GM12878 (cell line): ENCODE results near the gene PIAS1. TPM values are rescaled to one million over a fixed set of nuclear protein-coding genes. Genes with fewer than 3 reads are reported as not detected.

Experiments
- ATAC-seq: fragments of 200-7000 bp; cut with Tn5 transposase; 3 replicates; pipeline ENCODE4 v1.9.1; 2020; ENCODE audit warnings: mild to moderate bottlenecking, moderate library complexity
- BruUV-seq: library from RNA; stranded (reverse); fragments of 400-500 nt; replicated peaks from 2 replicates; lab custom pipeline; 2021; lab: Mats Ljungman, UMichigan
- CTCF ChIA-PET: fragments of 300-600 bp; sonication (Branson Sonifier 250); formaldehyde crosslinking; extraction: SDS; loops from one replicate; lab custom pipeline; 2021; ENCODE audit warnings: inconsistent platforms; lab: Yijun Ruan, JAX
- POLR2A ChIA-PET: fragments of 350-600 bp; formaldehyde crosslinking; extraction: SDS; loops from one replicate; lab custom pipeline; 2021; ENCODE audit warnings: inconsistent platforms; lab: Charles Lee
- RAD21 ChIA-PET: fragments of 300-600 bp; sonication (Branson Sonifier 250); formaldehyde crosslinking; loops from one replicate; lab custom pipeline; 2023; ENCODE audit warnings: antibody characterized with exemption; ENCODE audit not compliant: unreplicated experiment; lab: Charles Lee
- SMC1A ChIA-PET: fragments of 300-600 bp; sonication (Branson Sonifier 250); formaldehyde crosslinking; loops from one replicate; lab custom pipeline; 2023; ENCODE audit not compliant: unreplicated experiment, uncharacterized antibody; lab: Charles Lee
- DNase-seq: peaks from one replicate; pipeline ENCODE4 v3.0.0-alpha.2; 2011; ENCODE audit warnings: low read depth, low spot score
- FAIRE-seq: peaks from 3 replicates; lab custom pipeline; 2011; peaks lifted over from hg19 to GRCh38; lab: Jason Lieb, UNC
- H2AFZ ChIP-seq: 2 replicates; pipeline ENCODE4 v1.6.0; 2011; ENCODE audit warnings: low read depth, low read length, control low read depth; ENCODE audit not compliant: control insufficient read depth
- H3K27ac ChIP-seq: 2 replicates; pipeline ENCODE4 v1.5.1; 2011; ENCODE audit warnings: control low read depth; ENCODE audit not compliant: control insufficient read depth, insufficient read depth
- H3K27me3 ChIP-seq, 2 experiments: replicated peaks in 1 of 2; 2 replicates each; pipeline versions ENCODE4 v1.6.0 to v1.6.1; 2011; ENCODE audit warnings: low read length in 1 of 2; ENCODE audit not compliant: control insufficient read depth in 2 of 2, insufficient read depth in 2 of 2
- H3K36me3 ChIP-seq, 2 experiments: 2 replicates each; pipeline ENCODE4 v1.5.1; 2011; ENCODE audit warnings: low read length in 1 of 2; ENCODE audit not compliant: control insufficient read depth in 2 of 2, insufficient read depth in 2 of 2
- H3K4me1 ChIP-seq: 2 replicates; pipeline ENCODE4 v1.6.1; 2011; ENCODE audit warnings: mild to moderate bottlenecking, low read length, moderate library complexity, mixed read lengths; ENCODE audit not compliant: control insufficient read depth, insufficient read depth
- H3K4me2 ChIP-seq: 2 replicates; pipeline ENCODE4 v1.6.0; 2011; ENCODE audit warnings: control low read depth; ENCODE audit not compliant: control insufficient read depth, insufficient read depth
- H3K4me3 ChIP-seq: fragments of 200-600 bp; sonication (generic); 2 replicates; pipeline ENCODE4 v1.5.1; 2016
- H3K79me2 ChIP-seq: 2 replicates; pipeline ENCODE4 v1.6.0; 2011; ENCODE audit warnings: low read length; ENCODE audit not compliant: control insufficient read depth, insufficient read depth
- H3K9ac ChIP-seq: 2 replicates; pipeline ENCODE4 v1.8.0; 2011; ENCODE audit warnings: low read length, control low read depth, mixed read lengths; ENCODE audit not compliant: control insufficient read depth, insufficient read depth
- H3K9me3 ChIP-seq: replicated peaks from 3 replicates; pipeline ENCODE4 v1.5.1; 2011; ENCODE audit warnings: mild to moderate bottlenecking, low read length; ENCODE audit not compliant: control insufficient read depth, insufficient read depth
- H4K20me1 ChIP-seq: 2 replicates; pipeline ENCODE4 v1.6.0; 2011; ENCODE audit not compliant: control insufficient read depth, insufficient read depth
- E2F8 ChIP-seq: fragments of 450-650 bp; IDR thresholded peaks from 2 replicates; pipeline ENCODE4 v1.6.1; 2018; ENCODE audit warnings: mild to moderate bottlenecking, low read depth, moderate library complexity; ENCODE audit not compliant: partially characterized antibody
- GATAD2B ChIP-seq: fragments of 450-650 bp; conservative IDR thresholded peaks from 2 replicates; pipeline ENCODE4 v1.6.1; 2017; ENCODE audit warnings: low read depth, mild to moderate bottlenecking, moderate library complexity
- HDAC2 ChIP-seq: fragments of 200-600 bp; sonication (generic); IDR thresholded peaks from 2 replicates; pipeline ENCODE4 v1.6.1; 2017
- IKZF2 ChIP-seq, 2 experiments: fragments of 450-650 bp; IDR thresholded peaks; 2 replicates each; pipeline ENCODE4 v1.6.1; 2017; ENCODE audit warnings: mild to moderate bottlenecking in 2 of 2, moderate library complexity in 2 of 2
- NBN ChIP-seq: fragments of 450-650 bp; IDR thresholded peaks from 2 replicates; pipeline ENCODE4 v1.6.1; 2016
- NRF1 ChIP-seq: conservative IDR thresholded peaks from 2 replicates; pipeline ENCODE4 v1.6.1; 2011; ENCODE audit warnings: mild to moderate bottlenecking, low read depth, low read length, improper control_type of control experiment
- RAD21 ChIP-seq: IDR thresholded peaks from 2 replicates; pipeline ENCODE4 v1.6.1; 2011; ENCODE audit warnings: mild to moderate bottlenecking, low read depth, low read length, moderate library complexity; ENCODE audit not compliant: insufficient read depth
- WGBS: methylation state at CpG from one replicate; pipeline ENCODE4 v1.1.6; 2016; ENCODE audit warnings: low lambda C conversion rate; ENCODE audit not compliant: insufficient replicate concordance, insufficient coverage; ENCODE audit errors: missing lambda C conversion rate; 5-methylcytosine and 5-hydroxymethylcytosine counted together
- in situ Hi-C: fragments of 300-500 bp; cut with MboI; formaldehyde crosslinking; loops from 9 replicates; pipeline ENCODE4 v1.14.3; 2018; ENCODE audit warnings: mixed read lengths
- intact Hi-C: fragments of 100-400 bp; cut with micrococcal nuclease; formaldehyde crosslinking; loops from one replicate; pipeline ENCODE4 v1.14.2; 2022; ENCODE audit not compliant: unreplicated experiment
- polyA plus RNA-seq, 11 experiments: library from polyadenylated mRNA; depleted of rRNA in 4 of 11; unstranded in 6 of 11; stranded (reverse) in 5 of 11; fragments of >200 nt; fragmentation: Nextera tagmentation in 4 of 11; fragmentation: Illumina TruSeq in 1 of 11; extraction: Ambion mirVana in 4 of 11; extraction: Trizol in 1 of 11; gene quantifications; 1 replicate in 1 of 11; 2 replicates in 10 of 11; pipeline versions ENCODE4 v1.2.1 to v1.2.3, GENCODE V29; 2011 to 2016; ENCODE audit warnings: inconsistent platforms in 2 of 11, missing spikeins in 2 of 11, low read depth in 1 of 11
- total RNA-seq, 4 experiments: library from RNA; depleted of rRNA in 3 of 4; stranded (reverse); fragments of >200 nt in 3 of 4; fragmentation: Illumina TruSeq in 1 of 4; extraction: Trizol in 1 of 4; gene quantifications; 2 replicates each; pipeline versions ENCODE4 v1.2.1 to v1.2.3, GENCODE V29; 2013 to 2021
- TF ChIP-seq, protein P1 (sequence below): IDR thresholded peaks from 2 replicates; pipeline ENCODE4 v1.6.1; 2012; ENCODE audit warnings: low read depth, low read length, improper control_type of control experiment
- TF ChIP-seq, protein P2 (sequence below): fragments of 450-650 bp; IDR thresholded peaks from 2 replicates; pipeline ENCODE4 v1.6.1; 2016; ENCODE audit warnings: mild to moderate bottlenecking, moderate library complexity, borderline replicate concordance

The PIAS1 gene
- total and polyA plus RNA-seq, 10 of the 15 experiments (the other 5 are each of a cell fraction or from before 2014, with no cell fraction given): 20.2 to 96.3 (median 37.0) TPM

- TF ChIP-seq HDAC2: no peak
- TF ChIP-seq IKZF2 (IDR thresholded peaks at IDR 0.05): no peak
- no peak for TF ChIP-seq E2F8
- no peak for TF ChIP-seq NRF1
- no peak for TF ChIP-seq GATAD2B
- TF ChIP-seq, protein P1, sequence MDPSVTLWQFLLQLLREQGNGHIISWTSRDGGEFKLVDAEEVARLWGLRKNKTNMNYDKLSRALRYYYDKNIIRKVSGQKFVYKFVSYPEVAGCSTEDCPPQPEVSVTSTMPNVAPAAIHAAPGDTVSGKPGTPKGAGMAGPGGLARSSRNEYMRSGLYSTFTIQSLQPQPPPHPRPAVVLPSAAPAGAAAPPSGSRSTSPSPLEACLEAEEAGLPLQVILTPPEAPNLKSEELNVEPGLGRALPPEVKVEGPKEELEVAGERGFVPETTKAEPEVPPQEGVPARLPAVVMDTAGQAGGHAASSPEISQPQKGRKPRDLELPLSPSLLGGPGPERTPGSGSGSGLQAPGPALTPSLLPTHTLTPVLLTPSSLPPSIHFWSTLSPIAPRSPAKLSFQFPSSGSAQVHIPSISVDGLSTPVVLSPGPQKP: no peak
Measured at GRCh38 chr15:68025835-68026424, 28.2 kb upstream of the PIAS1 start (continued).

DNA sequence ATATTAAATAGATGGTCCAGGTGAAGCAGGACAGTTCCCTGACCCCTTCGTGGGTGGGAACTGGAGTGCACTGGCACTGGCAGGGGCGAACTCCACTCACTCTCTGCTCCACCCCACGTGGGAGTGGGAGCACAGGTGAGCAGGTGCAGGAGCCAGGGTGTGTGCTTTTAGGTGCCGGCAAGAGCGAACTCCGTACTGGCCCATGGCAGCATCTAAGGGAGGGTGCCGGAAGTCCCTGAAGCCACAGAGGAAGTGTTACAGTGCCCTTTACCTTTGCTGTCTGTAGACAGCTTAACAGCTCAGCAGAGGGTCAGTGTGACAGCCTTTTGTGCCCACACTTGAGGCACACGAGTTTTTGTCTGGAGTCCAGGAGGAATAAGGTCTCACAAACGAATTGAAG is 26.7 kb upstream of the PIAS1 start:
- H3K4me3 ChIP-seq: no peak overlapping the region
- ATAC-seq (no peak), FAIRE-seq (no peak)
- ChIA-PET CTCF (no interaction called here), RAD21 (no interaction called here), SMC1A (interaction anchor here (0.9 to 1.5 kb wide), 3 partner anchors 12 to 164 kb away, joined by 3 to 5 read pairs (median 4); no protein-coding TSS in a partner anchor)
- H3K79me2 ChIP-seq: no peaks in the 10 kb centered on the region
- no peaks in the 10 kb centered on the region; the same call in 2 of the 3 replicates for H3K9me3 ChIP-seq
- H2AFZ ChIP-seq: peak overlapping the region; percentile 25; the same call in 1 of the 2 replicates
- in situ Hi-C loops: no loop called here
- no peaks in the 10 kb centered on the region for H3K36me3 ChIP-seq
- peaks cover 12% of the 10 kb centered on the region for H3K4me1 ChIP-seq
- no peak overlapping the region for H3K9ac ChIP-seq
- no peak overlapping the region for H3K4me2 ChIP-seq
- no peaks in the 10 kb centered on the region for H3K27me3 ChIP-seq
- TF ChIP-seq, protein P2, sequence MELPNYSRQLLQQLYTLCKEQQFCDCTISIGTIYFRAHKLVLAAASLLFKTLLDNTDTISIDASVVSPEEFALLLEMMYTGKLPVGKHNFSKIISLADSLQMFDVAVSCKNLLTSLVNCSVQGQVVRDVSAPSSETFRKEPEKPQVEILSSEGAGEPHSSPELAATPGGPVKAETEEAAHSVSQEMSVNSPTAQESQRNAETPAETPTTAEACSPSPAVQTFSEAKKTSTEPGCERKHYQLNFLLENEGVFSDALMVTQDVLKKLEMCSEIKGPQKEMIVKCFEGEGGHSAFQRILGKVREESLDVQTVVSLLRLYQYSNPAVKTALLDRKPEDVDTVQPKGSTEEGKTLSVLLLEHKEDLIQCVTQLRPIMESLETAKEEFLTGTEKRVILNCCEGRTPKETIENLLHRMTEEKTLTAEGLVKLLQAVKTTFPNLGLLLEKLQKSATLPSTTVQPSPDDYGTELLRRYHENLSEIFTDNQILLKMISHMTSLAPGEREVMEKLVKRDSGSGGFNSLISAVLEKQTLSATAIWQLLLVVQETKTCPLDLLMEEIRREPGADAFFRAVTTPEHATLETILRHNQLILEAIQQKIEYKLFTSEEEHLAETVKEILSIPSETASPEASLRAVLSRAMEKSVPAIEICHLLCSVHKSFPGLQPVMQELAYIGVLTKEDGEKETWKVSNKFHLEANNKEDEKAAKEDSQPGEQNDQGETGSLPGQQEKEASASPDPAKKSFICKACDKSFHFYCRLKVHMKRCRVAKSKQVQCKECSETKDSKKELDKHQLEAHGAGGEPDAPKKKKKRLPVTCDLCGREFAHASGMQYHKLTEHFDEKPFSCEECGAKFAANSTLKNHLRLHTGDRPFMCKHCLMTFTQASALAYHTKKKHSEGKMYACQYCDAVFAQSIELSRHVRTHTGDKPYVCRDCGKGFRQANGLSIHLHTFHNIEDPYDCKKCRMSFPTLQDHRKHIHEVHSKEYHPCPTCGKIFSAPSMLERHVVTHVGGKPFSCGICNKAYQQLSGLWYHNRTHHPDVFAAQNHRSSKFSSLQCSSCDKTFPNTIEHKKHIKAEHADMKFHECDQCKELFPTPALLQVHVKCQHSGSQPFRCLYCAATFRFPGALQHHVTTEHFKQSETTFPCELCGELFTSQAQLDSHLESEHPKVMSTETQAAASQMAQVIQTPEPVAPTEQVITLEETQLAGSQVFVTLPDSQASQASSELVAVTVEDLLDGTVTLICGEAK: no peak
- TF ChIP-seq NBN (no peak), RAD21 (no peak)
- TF ChIP-seq, all 136 proteins: peak for 0
- DNase-seq: no peak
- Histone ChIP-seq H3K27ac (no peak overlapping the region), H4K20me1 (no peaks in the 10 kb centered on the region)
- intact Hi-C loops: no loop called here
- WGBS: 35% methylated on average over 9 of the region's 9 CpGs
- BruUV-seq: no TSS peak
- POLR2A ChIA-PET: no interaction called here
